HK-2 (cell line): ENCODE results near the gene MTX2.

Source experiments
- DNase-seq: peaks from one replicate; pipeline ENCODE4 v3.0.0-alpha.2; 2018; ENCODE audit not compliant: unreplicated experiment

Gene MTX2

DNA sequence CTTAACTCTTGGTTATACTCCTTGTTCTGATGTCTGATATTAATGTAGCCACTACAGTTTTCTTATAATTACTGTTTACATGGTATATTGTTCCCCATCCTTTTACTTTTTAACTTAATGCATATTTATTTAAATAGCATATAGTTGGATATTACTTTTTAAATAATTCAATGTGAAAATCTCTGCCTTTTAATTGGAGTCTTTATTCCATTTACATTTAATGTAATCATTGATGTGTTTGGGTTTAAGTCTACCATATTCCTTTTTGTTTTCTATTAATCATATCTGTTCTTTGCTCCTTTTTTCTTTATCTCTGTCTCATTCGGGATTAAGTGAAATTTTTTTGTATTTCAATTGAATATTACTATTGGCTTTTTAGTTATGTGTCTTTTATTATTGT is 109.1 kb downstream of the MTX2 start:
- DNase-seq = no peak

DNA sequence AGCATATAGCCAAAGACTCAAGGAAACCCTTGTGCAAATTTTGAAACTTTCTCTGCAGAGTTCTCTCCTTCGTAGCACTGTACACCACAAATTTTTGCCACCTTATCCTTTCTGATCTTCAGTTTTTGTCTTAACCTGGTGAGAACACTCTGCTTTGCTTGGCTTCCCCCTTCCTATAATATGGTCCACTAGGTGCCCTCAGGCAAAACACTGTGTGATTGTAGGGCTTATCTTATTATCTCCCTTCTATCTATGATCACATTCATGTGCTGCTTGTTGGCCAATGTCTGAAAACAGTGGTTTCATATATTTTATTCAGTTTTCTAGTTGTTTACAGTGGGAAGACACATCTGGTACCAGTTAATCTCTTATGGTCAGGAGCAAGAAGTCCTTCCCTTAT is 111.1 kb downstream of the MTX2 start:
- no peak for DNase-seq

DNA sequence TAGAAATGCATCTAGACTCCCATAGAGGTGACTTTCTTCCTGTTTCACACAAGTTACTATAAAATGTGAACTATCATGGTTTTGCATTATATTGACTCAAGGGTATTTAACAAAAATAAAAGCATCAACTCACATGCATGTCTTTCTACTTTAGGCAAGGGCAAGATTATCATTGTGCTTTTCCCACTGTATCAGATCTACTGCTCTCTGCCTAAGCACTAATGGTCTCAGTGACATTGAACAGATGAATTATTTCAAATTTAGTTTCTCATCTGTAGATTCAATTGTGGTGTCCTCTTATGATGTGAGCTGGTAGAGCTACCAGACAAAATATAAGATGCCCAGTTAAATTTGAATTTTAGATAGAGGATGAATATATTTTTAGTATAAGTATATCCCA is 113.9 kb downstream of the MTX2 start:
- no peak for DNase-seq

DNA sequence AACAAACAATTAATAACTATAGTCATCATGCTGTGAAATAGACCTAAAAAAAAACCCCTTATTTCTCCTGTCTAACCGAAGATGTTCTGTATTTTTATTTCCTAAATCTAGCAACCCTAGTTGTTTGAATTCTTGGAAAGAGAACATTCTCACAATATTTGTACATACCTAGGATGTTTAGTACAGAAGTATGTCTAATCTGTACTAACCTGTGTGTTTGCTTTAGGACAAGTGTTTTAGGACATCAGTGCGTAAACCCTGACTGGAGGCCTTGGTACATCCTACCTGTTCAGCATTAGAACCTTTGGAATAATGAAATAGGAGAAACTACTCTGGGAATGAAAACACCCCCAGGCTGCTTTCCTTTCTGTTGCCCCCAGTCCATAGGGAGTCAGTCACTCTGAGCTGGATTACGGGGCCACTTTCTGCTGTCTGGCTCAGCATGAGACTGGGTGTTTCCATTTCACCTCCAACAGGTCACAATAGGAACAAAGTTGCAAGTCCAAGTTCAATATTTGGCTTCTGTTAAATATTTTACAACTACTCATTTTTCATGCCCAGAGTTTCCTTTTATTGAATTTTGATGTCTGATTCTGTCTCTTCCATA is 114.7 kb downstream of the MTX2 start:
- no peak for DNase-seq

DNA sequence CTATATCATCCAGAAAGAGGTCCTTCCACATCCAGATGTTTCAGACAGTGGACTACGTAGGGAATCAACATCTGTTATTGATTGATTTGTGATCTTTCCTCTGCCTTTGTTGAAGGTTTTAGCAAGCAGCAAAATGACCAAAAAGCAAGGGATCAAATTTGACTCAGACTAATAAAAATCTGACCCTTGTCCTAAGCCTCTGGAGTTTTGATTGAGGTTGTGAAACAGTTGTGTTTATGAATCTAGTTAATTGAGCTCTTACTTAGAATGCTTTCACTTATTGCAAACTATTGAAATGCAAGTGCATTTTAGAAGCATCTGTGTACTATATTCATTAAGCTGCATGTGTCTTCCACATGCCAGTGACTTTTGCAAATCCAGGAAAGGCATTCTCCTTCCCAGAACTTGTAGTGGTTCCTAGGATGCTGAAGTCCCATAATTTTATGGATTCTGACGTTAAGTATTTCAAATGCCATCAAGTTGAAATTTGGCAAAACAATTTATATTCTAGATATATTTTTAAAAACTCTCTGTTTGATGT is 116.0 kb downstream of the MTX2 start:
- no peak for DNase-seq

DNA sequence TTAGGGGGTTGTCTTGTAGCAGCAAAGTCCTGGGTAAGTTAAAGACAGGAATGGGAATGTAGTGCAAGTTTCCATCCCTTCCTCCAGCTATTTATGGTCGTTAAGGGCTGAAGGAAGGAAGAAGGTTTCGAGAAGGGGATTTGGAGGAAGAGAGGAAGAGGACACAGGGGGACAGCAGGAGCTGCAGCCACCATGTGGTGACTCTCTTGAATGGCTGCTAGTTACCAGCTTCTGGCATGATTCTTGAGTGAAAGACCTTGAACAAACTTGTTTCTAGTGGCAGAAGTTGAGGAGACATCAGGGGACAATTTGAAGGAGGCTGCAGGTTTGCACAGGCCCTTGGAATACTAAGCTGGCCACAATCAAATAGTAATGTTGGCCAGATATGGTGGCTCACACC is 116.6 kb downstream of the MTX2 start:
- no peak for DNase-seq
